H9 (cell line): ENCODE measurements around the gene VAV2. TPM values are rescaled to one million over a fixed set of nuclear protein-coding genes. Genes with fewer than 3 reads are reported as not detected.

Experiments used
- DNase-seq: peaks from one replicate; pipeline ENCODE4 v3.0.0-alpha.2; 2017
- H2AFZ ChIP-seq: one replicate; pipeline ENCODE4 v1.6.1; 2013; ENCODE audit warnings: mild to moderate bottlenecking, low read length, control low read depth, moderate library complexity
- H2AK5ac ChIP-seq: 2 replicates; pipeline ENCODE4 v1.6.1; 2013; ENCODE audit warnings: low read length, control low read depth, mixed read lengths; ENCODE audit not compliant: insufficient read length
- H2BK120ac ChIP-seq: one replicate; pipeline ENCODE4 v1.6.1; 2013; ENCODE audit warnings: low read depth, mild to moderate bottlenecking, low read length, control low read depth, inconsistent platforms; ENCODE audit not compliant: poor library complexity, severe bottlenecking
- H2BK12ac ChIP-seq: 2 replicates; pipeline ENCODE4 v1.6.1; 2013; ENCODE audit warnings: low read length, control low read depth, mixed read lengths, low read depth; ENCODE audit not compliant: insufficient read length
- H2BK15ac ChIP-seq: 2 replicates; pipeline ENCODE4 v1.6.1; 2013; ENCODE audit warnings: low read depth, low read length, control low read depth
- H2BK20ac ChIP-seq: one replicate; pipeline ENCODE4 v1.6.1; 2013; ENCODE audit warnings: low read depth, mild to moderate bottlenecking, low read length, control low read depth, inconsistent platforms; ENCODE audit not compliant: poor library complexity, severe bottlenecking
- H2BK5ac ChIP-seq: 2 replicates; pipeline ENCODE4 v1.6.1; 2013; ENCODE audit warnings: low read length, control low read depth, mixed read lengths; ENCODE audit not compliant: insufficient read length
- H3K14ac ChIP-seq: 2 replicates; pipeline ENCODE4 v1.6.1; 2013; ENCODE audit warnings: low read length, control low read depth; ENCODE audit not compliant: insufficient read depth
- H3K18ac ChIP-seq: 2 replicates; pipeline ENCODE4 v1.6.1; 2013; ENCODE audit warnings: low read depth, mild to moderate bottlenecking, mixed read lengths, low read length, control low read depth; ENCODE audit not compliant: insufficient read length
- H3K23ac ChIP-seq: 2 replicates; pipeline ENCODE4 v1.6.1; 2013; ENCODE audit warnings: low read length, control low read depth, mixed read lengths, low read depth; ENCODE audit not compliant: insufficient read length
- H3K23me2 ChIP-seq: 2 replicates; pipeline ENCODE4 v1.6.1; 2013; ENCODE audit warnings: low read depth, mild to moderate bottlenecking, mixed read lengths, low read length, control low read depth; ENCODE audit not compliant: insufficient read length, poor library complexity, severe bottlenecking
- H3K27ac ChIP-seq: 2 replicates; pipeline ENCODE4 v1.5.1; 2013; ENCODE audit warnings: low read length, control low read depth, mixed read lengths, low read depth; ENCODE audit not compliant: insufficient read length
- H3K27me3 ChIP-seq: 2 replicates; pipeline ENCODE4 v1.6.1; 2013; ENCODE audit warnings: low read length, control low read depth, inconsistent platforms; ENCODE audit not compliant: insufficient read depth
- H3K4ac ChIP-seq: 2 replicates; pipeline ENCODE4 v1.6.1; 2013; ENCODE audit warnings: low read depth, mild to moderate bottlenecking, control low read depth, inconsistent platforms, low read length, moderate library complexity
- H3K4me1 ChIP-seq: 2 replicates; pipeline ENCODE4 v1.6.1; 2013; ENCODE audit warnings: low read length, control low read depth, inconsistent platforms; ENCODE audit not compliant: insufficient read depth
- H3K4me2 ChIP-seq: 2 replicates; pipeline ENCODE4 v1.6.1; 2013; ENCODE audit warnings: low read length, control low read depth, mixed read lengths; ENCODE audit not compliant: insufficient read length, insufficient read depth
- H3K56ac ChIP-seq: 2 replicates; pipeline ENCODE4 v1.6.1; 2013; ENCODE audit warnings: low read depth, mild to moderate bottlenecking, mixed read lengths, low read length, control low read depth; ENCODE audit not compliant: insufficient read length
- H3K79me1 ChIP-seq: 2 replicates; pipeline ENCODE4 v1.6.1; 2013; ENCODE audit warnings: low read depth, mild to moderate bottlenecking, moderate library complexity, low read length, control low read depth, inconsistent platforms; ENCODE audit not compliant: insufficient read depth, poor library complexity, severe bottlenecking
- H3K79me2 ChIP-seq: 2 replicates; pipeline ENCODE4 v1.6.1; 2013; ENCODE audit warnings: low read length, control low read depth, inconsistent platforms; ENCODE audit not compliant: insufficient read depth
- H3K9ac ChIP-seq: 2 replicates; pipeline ENCODE4 v1.6.1; 2013; ENCODE audit warnings: low read length, control low read depth, mixed read lengths; ENCODE audit not compliant: insufficient read length; ENCODE audit errors: extremely low read depth
- H3K9me3 ChIP-seq: one replicate; pipeline ENCODE4 v1.6.1; 2013; ENCODE audit warnings: low read depth, low read length, inconsistent platforms; ENCODE audit not compliant: control insufficient read depth
- H3T11ph ChIP-seq: one replicate; pipeline ENCODE4 v1.6.1; 2013; ENCODE audit warnings: mild to moderate bottlenecking, low read length, control low read depth, inconsistent platforms
- H4K20me1 ChIP-seq: one replicate; pipeline ENCODE4 v1.6.1; 2013; ENCODE audit not compliant: control insufficient read depth, insufficient read length, insufficient read depth
- H4K5ac ChIP-seq: 2 replicates; pipeline ENCODE4 v1.6.1; 2013; ENCODE audit warnings: low read depth, mild to moderate bottlenecking, mixed read lengths, low read length, control low read depth; ENCODE audit not compliant: insufficient read length
- H4K8ac ChIP-seq: replicated peaks from 2 replicates; pipeline ENCODE4 v1.6.1; 2013; ENCODE audit warnings: low read length, control low read depth, mixed read lengths, low read depth; ENCODE audit not compliant: insufficient read length
- H4K91ac ChIP-seq: 2 replicates; pipeline ENCODE4 v1.6.1; 2013; ENCODE audit warnings: low read depth, mild to moderate bottlenecking, moderate library complexity, mixed read lengths, low read length, control low read depth; ENCODE audit not compliant: insufficient read length
- H3K27ac Mint-ChIP-seq, 3 experiments: 2 replicates in 2 of 3; 3 replicates in 1 of 3; pipeline ENCODE4 v1.8.0; 2020 to 2021; ENCODE audit warnings: mixed read lengths in 3 of 3, mild to moderate bottlenecking in 1 of 3, moderate library complexity in 1 of 3
- H3K27me3 Mint-ChIP-seq: 2 replicates; pipeline ENCODE4 v1.8.0; 2021; ENCODE audit warnings: low read depth, mild to moderate bottlenecking, moderate library complexity, mixed read lengths
- H3K36me3 Mint-ChIP-seq, 3 experiments: 2 replicates in 2 of 3; 3 replicates in 1 of 3; pipeline ENCODE4 v1.8.0; 2020 to 2021; ENCODE audit warnings: low read depth in 3 of 3, mixed read lengths in 3 of 3; ENCODE audit not compliant: insufficient read depth in 1 of 3
- H3K4me1 Mint-ChIP-seq, 2 experiments: 2 replicates each; pipeline ENCODE4 v1.8.0; 2020; ENCODE audit warnings: mixed read lengths in 2 of 2
- H3K4me3 Mint-ChIP-seq, 2 experiments: 2 replicates in 1 of 2; 3 replicates in 1 of 2; pipeline ENCODE4 v1.8.0; 2020 to 2021; ENCODE audit warnings: mild to moderate bottlenecking in 2 of 2, mixed read lengths in 2 of 2, moderate library complexity in 1 of 2
- H3K9me3 Mint-ChIP-seq, 2 experiments: 2 replicates in 1 of 2; 3 replicates in 1 of 2; pipeline ENCODE4 v1.8.0; 2020; ENCODE audit warnings: mild to moderate bottlenecking in 2 of 2, mixed read lengths in 2 of 2, moderate library complexity in 1 of 2
- WGBS: extraction: QIAGEN DNeasy Blood & Tissue Kit; methylation state at CpG from one replicate; pipeline ENCODE4 v1.1.7; 2013; ENCODE audit warnings: missing lambda C conversion rate, low lambda C conversion rate, mixed read lengths; ENCODE audit not compliant: insufficient read length; ENCODE audit errors: extremely low coverage; 5-methylcytosine and 5-hydroxymethylcytosine counted together
- total RNA-seq: library from RNA; stranded (reverse); gene quantifications from 2 replicates; pipeline ENCODE4 v1.2.1, GENCODE V29; 2021
- TF ChIP-seq, protein P1 (sequence below): fragments of 200-600 bp; sonication (generic); conservative IDR thresholded peaks from 3 replicates; pipeline ENCODE4 v1.8.0; 2021; ENCODE audit warnings: antibody characterized with exemption, mild to moderate bottlenecking

VAV2 gene
- total RNA-seq, 1 experiment from 2014 or later: 58.7 TPM

DNA sequence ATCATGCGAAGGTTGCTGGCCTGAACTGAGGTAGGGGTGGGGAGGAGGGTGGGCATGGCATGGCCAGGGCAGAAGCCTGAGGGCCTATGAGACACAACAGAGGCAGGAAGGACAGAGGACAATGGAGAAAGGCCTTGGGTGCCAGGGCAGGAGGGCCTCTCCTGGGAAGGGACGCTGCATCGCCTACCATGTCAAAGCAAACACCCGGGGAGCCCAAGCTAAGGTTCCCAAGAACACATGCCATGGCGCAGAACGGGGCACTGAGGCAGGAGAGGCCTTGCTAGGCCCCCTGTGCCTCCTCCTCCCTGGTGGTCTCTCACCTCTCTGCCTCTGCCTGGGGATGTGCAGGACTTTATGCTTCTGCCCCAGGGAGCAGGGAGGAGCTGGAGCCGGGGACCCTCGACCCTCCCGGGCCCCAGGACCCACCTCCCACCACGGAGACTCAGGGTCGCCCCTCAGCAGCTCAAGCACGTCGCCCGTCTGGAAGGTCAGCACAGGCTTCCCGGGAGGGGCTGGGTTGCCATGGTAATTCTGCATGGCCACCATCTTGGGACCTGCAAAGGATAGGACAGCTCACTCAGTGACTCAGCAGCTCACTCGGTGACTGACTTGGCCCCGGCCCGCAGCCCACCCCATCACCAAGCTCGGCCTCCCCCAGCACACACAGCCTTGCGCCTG is 213.6 kb downstream of the VAV2 start:
- Histone ChIP-seq H2AFZ (no peak overlapping the region), H2BK12ac (no peak overlapping the region), H3K4me2 (no peak overlapping the region), H4K8ac (no peak overlapping the region), H2BK120ac (no peak overlapping the region), H2BK5ac (no peak overlapping the region), H2BK20ac (no peak overlapping the region), H3K79me1 (no peaks in the 10 kb centered on the region), H3K56ac (no peak overlapping the region), H3K4me1 (no peaks in the 10 kb centered on the region), H3K14ac (no peak overlapping the region), H2BK15ac (no peak overlapping the region), H3K23ac (no peak overlapping the region), H2AK5ac (no peak overlapping the region), H3K27ac (no peak overlapping the region), H3K4ac (no peak overlapping the region), H3K23me2 (no peaks in the 10 kb centered on the region), H3K27me3 (no peaks in the 10 kb centered on the region), H3K9me3 (no peaks in the 10 kb centered on the region), H3K9ac (no peak overlapping the region), H4K20me1 (no peaks in the 10 kb centered on the region), H4K91ac (no peak overlapping the region), H3K79me2 (no peaks in the 10 kb centered on the region), H3T11ph (no peak overlapping the region), H3K18ac (no peak overlapping the region), H4K5ac (no peak overlapping the region)
- H3K9me3 Mint-ChIP-seq: no peaks in the 10 kb centered on the region
- peaks cover 7 to 61% (median 36%) of the 10 kb centered on the region in 3 experiments for H3K36me3 Mint-ChIP-seq
- H3K4me3 Mint-ChIP-seq: no peak overlapping the region; a peak in 1 of 5 replicates
- TF ChIP-seq, protein P1, sequence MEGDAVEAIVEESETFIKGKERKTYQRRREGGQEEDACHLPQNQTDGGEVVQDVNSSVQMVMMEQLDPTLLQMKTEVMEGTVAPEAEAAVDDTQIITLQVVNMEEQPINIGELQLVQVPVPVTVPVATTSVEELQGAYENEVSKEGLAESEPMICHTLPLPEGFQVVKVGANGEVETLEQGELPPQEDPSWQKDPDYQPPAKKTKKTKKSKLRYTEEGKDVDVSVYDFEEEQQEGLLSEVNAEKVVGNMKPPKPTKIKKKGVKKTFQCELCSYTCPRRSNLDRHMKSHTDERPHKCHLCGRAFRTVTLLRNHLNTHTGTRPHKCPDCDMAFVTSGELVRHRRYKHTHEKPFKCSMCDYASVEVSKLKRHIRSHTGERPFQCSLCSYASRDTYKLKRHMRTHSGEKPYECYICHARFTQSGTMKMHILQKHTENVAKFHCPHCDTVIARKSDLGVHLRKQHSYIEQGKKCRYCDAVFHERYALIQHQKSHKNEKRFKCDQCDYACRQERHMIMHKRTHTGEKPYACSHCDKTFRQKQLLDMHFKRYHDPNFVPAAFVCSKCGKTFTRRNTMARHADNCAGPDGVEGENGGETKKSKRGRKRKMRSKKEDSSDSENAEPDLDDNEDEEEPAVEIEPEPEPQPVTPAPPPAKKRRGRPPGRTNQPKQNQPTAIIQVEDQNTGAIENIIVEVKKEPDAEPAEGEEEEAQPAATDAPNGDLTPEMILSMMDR: no peak
- DNase-seq: no peak
- no peaks in the 10 kb centered on the region for H3K27me3 Mint-ChIP-seq
- WGBS: no CpG with 5 or more reads among the region's 20 CpGs
- H3K4me1 Mint-ChIP-seq: no peaks in the 10 kb centered on the region
- H3K27ac Mint-ChIP-seq: no peak overlapping the region
